Hair follicle dermal papilla cell (primary cell): ENCODE measurements around the gene PLCXD1. TPM values are rescaled to one million over a fixed set of nuclear protein-coding genes. Genes with fewer than 3 reads are reported as not detected.

Experiments
- total RNA-seq: library from RNA; depleted of rRNA; stranded (reverse); fragments of >200 nt; gene quantifications from 2 replicates; pipeline ENCODE4 v1.2.3, GENCODE V29; 2012

Gene PLCXD1
- total RNA-seq, result 8.4 and 11.8 TPM in 2 replicates

GRCh38 chrX:281166-281999, at the start of gene PLCXD1:
PLCXD1 (plus strand) TSS chrX:281381; CDS start chrX:284188, 2,807 bp downstream.

GRCh38 chrX:318739-319578, 37.8 kb downstream of the PLCXD1 start, which contains the start of gene GTPBP6:
GTPBP6 (minus strand) TSS chrX:318796; CDS start chrX:318787, 9 bp downstream.

Other genes starting within 250 kb of the PLCXD1 start
- gene GTPBP6, start 37.4 kb downstream of the PLCXD1 start, total RNA-seq, result 39.1 and 44.2 TPM in 2 replicates
- gene PPP2R3B, start 105.5 kb downstream of the PLCXD1 start, total RNA-seq, result 8.9 and 12.4 TPM in 2 replicates